HG03354 (cell line): Measurements from ENCODE around the gene C3AR1.
"Not testable (repeated sequence)": the region's sequence is repeated elsewhere in the genome, so short reads cannot be mapped to it uniquely, and the experiment has no call there.

Experiments
- ATAC-seq: cut with Tn5 transposase; IDR thresholded peaks from one replicate; pipeline ENCODE4 v1.9.1; 2021; ENCODE audit warnings: mild to moderate bottlenecking; ENCODE audit not compliant: unreplicated experiment, poor library complexity, severe bottlenecking

C3AR1 gene

DNA sequence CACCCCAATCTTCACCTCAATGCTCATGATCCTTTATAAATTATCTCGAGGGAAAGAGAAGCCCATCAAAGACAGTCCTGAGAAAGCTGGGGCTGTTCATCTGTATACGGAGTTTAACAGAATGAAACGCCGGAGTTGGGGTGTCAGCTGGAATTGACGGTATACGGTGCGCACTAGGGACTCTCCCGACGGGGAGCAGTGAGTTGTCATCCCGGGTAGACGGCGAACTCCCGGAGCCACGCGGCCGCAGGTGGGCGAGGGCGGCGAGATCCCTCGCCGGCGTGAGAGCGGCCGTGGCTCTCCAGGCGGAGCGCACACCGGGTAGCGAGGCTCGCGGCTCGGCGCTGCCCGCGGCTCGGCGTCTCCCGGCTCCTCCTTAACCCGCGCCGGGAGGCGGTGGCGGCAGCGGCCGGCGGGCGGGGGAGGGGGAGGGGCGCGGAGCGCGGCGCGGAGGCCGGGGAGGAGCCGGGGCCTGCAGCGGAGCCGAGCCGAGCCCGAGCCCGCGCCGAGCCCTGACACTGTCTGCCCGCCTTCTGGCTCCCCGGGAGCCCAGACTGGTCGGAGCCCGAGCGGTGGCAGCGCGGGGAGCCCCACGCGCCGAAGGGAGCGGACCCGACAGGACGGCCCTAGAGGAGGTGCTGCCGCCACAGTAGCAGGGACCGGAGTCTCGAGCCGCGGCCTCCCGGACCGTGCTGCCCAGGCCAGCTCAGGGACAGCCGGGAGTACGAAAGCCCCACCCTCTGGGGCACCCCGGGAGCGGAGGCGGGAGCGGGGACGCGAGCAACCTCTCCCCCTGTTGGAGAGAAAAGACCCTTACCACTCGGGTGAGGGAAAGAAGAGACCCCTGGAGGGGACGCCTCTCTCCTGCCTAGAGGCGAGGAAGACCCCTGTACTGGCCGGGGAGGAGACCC lies 33.7 kb downstream of the C3AR1 start, which contains the start of gene FOXJ2:
Gene FOXJ2 (plus strand): TSS at position 475 of the 911 bp plus-strand sequence. CDS start 7,117 bp downstream, outside the sequence.
- peak; percentile 70 for ATAC-seq

DNA sequence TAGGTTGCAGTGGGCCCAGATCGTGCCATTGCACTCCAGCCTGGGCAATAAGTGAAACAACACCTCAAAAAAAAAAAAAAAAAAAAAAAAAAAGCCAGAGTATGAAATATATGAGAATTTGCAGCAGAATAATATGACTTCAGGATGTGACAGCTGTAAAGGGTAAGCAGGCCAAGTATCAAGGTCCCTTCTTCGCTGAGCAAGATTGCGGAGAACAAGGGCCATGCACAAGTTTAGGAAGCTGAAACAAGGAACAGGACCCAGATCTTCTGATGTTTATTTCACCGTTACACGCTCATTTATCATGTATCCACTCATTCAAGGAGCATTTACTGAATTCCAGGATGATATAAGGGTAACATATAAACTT lies 34.3 kb downstream of the C3AR1 start:
- no peak for ATAC-seq

DNA sequence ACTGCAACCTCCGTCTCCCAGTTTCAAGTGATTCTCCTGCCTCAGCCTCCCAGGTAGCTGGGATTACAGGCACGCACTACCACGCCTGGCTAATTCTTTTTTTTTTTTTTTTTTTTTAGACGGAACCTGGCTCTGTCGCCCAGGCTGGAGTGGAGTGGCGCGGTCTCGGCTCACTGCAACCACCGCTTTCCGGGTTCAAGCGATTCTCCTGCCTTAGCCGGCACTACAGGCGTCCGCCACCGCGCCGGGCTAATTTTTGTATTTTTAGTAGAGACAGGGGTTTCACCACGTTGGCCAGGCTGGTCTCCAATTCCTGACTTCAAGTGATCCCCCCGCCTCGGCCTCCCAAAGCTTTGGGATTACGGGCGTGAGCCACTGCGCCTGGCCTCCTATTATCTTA lies 35.1 kb downstream of the C3AR1 start:
- not testable (repeated sequence) for ATAC-seq

DNA sequence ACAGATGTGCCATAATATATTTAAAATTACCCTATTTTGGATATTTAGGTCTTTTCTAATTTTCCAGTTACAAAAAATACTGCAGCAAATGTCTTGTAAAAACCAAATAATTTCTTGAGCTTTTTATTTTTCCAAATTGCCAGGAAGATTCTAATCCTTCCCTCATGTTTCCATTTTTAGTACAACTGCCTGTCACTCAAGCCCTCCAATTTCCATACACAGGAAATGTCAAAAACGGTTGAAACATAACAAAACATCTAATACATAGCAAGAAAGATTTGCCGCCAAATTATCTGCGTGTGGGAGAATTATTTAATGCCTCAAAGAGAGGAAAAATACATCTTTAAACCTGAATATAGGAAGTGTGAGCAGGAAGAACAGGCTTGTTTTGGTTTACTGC lies 36.0 kb downstream of the C3AR1 start:
- ATAC-seq: no peak

DNA sequence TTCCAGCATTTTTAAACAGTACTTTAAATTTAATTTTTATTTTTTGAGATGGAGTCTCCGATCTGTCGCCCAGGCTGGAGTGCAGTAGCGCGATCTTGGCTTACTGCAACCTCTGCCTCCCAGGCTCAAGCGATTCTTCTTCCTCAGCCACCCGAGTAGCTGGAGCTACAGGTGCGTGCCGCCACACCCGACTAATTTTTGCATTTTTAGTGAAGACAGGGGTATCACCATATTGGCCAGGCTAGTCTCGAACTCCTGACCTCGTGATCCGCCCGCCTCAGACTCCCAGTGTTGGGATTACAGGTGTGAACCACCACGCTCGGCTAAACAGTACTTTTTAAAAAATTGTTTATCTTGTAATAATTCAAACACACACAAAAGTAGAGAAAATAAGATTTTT lies 37.9 kb downstream of the C3AR1 start:
- no peak for ATAC-seq

DNA sequence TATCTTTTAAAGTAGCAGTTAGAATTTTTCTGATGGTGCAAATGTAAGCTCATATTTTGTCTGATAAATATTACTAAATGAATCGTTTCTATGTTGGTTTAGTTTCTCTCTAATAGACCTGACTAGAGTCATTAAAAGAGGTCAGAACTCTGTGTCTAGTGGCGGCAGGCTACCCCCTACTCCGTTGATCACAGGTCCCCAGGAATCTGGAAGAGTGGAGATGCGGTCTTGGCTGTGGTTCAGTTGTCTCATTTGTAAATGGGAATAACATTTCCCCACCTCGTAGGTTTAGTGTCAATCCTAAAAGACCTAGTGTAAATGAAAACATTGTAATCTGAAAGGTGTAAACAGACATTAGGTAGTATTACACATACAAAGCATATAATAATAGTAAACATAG lies 38.3 kb downstream of the C3AR1 start:
- no peak for ATAC-seq

DNA sequence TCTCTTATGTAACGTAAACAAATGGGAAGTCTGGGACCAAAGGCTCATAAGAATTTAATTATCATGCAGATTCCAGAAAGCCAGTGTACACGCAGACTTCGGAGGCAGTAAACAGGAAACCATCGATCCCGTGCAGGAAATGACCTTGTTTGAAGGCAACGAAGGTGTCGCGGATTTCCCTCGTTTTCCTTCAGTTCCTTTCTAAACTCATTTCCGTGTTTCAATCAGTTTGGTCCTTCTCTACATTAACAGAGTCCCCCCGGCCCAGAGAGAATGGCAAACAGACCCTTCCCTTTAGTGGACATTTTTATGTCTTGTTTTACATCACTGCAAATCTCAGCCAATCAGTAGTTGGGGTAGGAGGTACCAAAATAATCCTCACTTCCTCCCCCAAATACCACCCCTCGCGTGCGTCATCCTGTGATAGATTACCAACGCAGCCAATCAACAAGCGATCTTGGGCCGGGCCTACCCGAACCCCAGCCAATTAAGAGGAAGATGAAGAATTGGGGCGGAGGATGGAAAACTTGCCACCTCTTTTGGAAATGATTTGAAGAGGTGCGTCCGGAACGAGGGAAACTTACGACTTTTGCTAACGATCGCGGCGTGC lies 39.8 kb downstream of the C3AR1 start:
- peak; percentile 98 for ATAC-seq

DNA sequence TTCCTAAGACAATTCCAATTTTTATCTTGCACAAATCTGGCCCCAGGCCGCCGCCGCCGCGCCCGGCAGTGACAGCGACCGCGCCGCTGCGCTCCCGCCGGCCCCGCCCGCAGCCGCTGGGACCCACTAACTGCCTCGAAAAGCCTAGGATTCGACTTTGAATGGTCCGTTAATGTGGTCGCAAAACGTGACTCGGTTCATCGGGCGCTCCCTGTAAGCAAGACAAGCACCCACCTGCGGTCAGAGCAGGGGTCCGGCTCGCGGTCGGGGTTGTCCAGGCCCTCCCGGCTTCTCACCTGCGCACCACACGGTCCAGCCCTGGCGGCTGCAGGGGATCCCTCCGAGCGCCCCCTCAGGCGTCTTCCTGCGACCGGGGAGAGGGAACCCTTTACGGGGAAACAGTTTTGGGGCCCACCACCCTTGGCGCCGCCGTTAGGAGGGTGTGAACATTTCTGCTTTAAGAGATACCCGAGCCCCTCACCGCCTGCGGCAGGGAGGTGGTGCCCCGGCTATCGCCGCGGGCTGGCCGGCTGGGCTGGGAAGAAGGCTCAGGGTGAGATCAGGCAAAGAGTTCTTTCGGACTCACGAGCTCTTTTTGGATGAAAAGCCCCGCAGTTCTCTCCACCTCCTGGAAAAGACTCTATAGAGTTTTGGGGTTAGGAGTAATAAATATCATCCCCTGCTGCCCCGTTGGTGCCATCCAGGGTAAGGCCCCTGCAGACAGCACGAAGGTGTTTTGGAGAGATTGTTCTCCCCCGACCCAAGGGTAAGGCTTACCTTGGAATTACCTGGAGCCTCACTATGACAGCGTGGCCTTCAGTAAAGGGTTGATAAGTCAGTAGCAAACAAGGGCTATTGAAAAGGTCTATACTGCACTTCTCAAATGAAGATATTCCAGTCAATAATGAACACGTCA lies 47.2 kb downstream of the C3AR1 start:
- ATAC-seq: peak; percentile 43

DNA sequence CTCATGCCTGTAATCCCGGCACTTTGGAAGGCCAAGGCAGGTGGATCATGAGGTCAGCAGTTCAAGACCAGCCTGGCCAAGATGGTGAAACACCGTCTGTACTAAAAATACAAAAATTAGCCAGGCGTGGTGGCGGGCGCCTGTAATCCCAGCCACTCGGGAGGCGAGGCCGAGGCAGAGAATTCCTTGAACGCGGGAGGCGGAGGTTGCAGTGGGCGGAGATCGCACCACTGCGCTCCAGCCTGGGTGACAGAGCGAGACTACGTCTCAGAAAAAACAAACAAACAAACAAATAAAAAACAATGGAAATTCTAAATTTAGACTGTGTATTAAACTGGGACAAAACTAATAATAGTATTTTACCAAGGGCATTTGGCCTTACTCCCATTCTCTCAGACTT lies 47.9 kb downstream of the C3AR1 start:
- ATAC-seq: not testable (repeated sequence)

DNA sequence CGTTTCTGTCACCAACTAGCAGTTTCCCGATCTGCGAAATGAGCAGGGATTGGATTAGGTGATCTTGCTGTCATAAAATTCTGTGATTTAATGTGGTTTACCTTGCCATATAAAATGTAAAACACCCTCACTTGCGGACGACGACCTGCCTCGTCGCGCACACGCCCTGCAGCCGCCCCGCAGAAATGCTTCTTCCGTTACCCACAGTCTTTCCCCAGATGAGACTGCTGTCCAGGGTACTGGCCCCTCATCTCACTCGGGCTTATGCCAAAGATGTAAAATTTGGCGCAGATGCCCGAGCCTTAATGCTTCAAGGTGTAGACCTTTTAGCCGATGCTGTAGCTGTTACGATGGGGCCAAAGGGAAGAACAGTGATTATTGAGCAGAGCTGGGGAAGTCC lies 51.3 kb downstream of the C3AR1 start:
- no peak for ATAC-seq

DNA sequence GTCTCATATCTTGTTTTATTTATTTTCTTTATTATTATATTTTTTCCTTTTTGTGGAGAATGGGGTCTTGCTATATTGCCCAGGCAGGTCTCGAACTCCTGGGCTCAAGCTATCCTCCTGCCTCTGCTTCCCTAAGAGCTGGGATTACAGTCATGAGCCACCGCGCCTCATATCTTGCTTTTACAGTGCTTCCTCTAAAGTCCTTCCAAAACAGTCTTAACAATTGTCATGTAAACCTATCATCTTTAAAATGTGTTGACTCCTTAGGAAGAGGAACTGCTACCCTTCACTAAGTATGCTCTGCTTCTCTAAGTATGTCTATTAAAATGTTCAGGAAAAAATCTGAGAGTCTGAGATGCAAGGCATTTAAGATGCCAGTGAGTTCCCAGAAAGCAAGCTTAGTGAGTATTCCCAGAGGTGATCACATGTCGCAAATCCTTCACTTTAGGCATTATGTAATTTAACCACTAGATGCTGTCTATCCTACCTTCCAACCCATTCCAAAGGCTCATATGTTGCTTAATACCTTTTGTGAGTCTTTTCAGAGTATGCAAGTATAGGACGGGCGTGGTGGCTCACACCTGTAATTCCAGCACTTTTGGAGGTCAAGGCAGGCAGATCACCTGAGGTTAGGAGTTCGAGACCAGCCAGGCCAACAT lies 53.4 kb downstream of the C3AR1 start:
- ATAC-seq: no peak

DNA sequence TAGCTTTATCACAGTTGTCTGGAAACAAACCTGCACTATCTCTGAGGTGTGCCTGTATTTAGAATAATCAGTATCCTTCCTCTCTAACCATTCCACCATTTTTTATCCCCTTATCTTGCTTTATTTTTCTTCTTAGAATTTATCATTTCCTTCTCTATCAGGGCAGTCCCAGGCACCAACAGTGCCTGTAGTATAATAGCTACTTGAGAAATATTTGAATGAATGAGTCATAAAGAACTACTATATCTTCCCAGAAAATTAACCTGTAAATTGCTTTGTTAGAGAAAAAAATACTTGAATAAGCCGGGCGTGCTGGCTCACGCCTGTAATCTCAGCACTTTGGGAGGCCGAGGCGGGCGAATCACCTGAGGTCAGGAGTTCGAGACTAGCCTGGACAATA lies 54.8 kb downstream of the C3AR1 start:
- ATAC-seq: no peak
